NCI-H187 treated with DMSO at 0.1 percent for 48 hours (cell line): ENCODE data around the gene MVD.

Experiments
- DNase-seq: peaks from one replicate; lab custom pipeline; 2025; lab: John Stamatoyannopoulos, UW

The MVD gene

GRCh38 chr16:88655733-88656281 is 7.1 kb downstream of the MVD start:
- no peak for DNase-seq

GRCh38 chr16:88655053-88655732 is 7.7 kb downstream of the MVD start:
- DNase-seq: no peak

- no peak for DNase-seq
These were observed 8.4 kb downstream of the MVD start for GRCh38 chr16:88654363-88655052.

GRCh38 chr16:88653596-88654362 is 9.1 kb downstream of the MVD start:
- DNase-seq: no peak

- no peak for DNase-seq
These were observed 9.8 kb downstream of the MVD start for GRCh38 chr16:88653101-88653500.

- DNase-seq: no peak
These were observed 10.2 kb downstream of the MVD start for GRCh38 chr16:88652762-88653063.

GRCh38 chr16:88651989-88652761 is 10.7 kb downstream of the MVD start:
- DNase-seq: no peak

GRCh38 chr16:88651276-88651988 is 11.5 kb downstream of the MVD start:
- no peak for DNase-seq

- no peak for DNase-seq
These were observed 12.1 kb downstream of the MVD start, which contains the start of gene CYBA for GRCh38 chr16:88650749-88651275. CYBA (minus strand) TSS chr16:88651053; CDS start chr16:88651013, 40 bp downstream.

- DNase-seq: no peak
These were observed 12.8 kb downstream of the MVD start for GRCh38 chr16:88649924-88650748.

GRCh38 chr16:88649195-88649923 is 13.5 kb downstream of the MVD start:
- no peak for DNase-seq

GRCh38 chr16:88647178-88648070 is 15.5 kb downstream of the MVD start:
- no peak for DNase-seq

GRCh38 chr16:88646345-88647034 is 16.4 kb downstream of the MVD start:
- no peak for DNase-seq

GRCh38 chr16:88645941-88646340 is 16.9 kb downstream of the MVD start:
- DNase-seq: no peak

- DNase-seq: no peak
These were observed 17.4 kb downstream of the MVD start for GRCh38 chr16:88645455-88645854.

- DNase-seq: no peak
These were observed 19.3 kb downstream of the MVD start for GRCh38 chr16:88643644-88643932.

GRCh38 chr16:88642881-88643643 is 19.8 kb downstream of the MVD start:
- no peak for DNase-seq
